Measurements from ENCODE around the gene CAPNS1.
"Not testable (repeated sequence)": the region's sequence is repeated elsewhere in the genome, so short reads cannot be mapped to it uniquely, and the experiment has no call there.

Gene CAPNS1

GRCh38 chr19:36151144-36152018 is 11.5 kb downstream of the CAPNS1 start:
- no peak for DNase-seq

GRCh38 chr19:36152019-36152351 is 12.1 kb downstream of the CAPNS1 start:
- no peak for DNase-seq

DNA sequence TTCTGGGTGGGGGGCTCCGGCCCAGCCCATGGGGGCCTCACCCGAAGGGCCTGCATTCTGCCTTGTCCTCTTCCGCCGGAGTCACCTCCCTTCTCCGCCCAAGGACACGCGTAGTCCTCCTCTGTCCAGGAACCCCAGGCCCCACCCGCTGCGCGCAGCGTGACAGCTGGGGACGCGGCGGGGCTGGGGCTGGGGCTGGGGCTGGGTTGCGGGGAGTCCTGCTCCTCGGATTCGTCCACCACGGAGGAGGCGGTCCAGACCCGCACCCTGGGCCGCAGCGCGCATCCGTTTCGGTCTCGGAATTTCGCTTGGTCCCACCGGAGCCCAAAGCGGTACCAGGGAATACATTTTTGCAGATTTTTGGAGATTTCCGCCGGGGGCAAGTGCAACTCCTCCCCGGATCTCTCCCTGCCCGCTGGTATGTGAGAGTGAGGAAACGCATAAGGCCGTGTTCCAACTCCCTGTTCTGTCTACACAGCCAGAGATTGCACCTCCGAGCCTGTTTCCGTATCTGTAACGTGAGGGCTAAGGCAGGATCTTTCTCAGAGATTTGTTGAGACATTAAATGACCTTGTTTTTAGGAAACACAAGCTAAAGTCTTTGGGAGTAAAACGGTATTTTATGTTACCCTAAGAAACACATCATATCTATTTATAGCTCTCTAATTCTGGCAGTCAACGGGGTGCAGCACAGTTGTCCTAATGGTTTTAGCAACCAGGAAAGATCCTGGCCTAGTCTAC is 12.7 kb downstream of the CAPNS1 start, which contains the start of gene COX7A1:
Gene COX7A1, minus strand, starts transcription at position 96 of the 740 bp plus-strand sequence. Its CDS starts 40 bp downstream, at position 56.
- DNase-seq: no peak

DNA sequence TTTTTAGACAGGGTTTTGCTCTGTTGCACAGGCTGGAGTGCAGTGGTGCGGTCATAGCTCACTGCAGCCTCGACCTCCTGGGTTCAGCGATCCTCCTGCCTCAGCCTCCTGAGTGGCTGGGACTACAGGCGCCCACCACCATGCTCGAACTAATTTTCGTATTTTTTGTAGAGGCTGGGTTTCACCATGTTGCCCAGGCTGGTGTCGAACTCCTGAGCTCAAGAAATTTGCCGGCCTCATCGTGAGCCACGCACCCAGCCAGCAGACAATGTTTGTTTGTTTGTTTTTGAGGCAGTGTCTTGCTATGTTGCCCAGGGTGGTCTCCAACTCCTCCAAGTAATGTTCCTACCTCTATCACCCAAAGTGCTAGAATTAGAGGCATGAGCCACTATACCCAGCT is 13.3 kb downstream of the CAPNS1 start:
- DNase-seq: no peak

- no peak for DNase-seq
Measured at GRCh38 chr19:36160821-36161596, 21.1 kb downstream of the CAPNS1 start.

DNA sequence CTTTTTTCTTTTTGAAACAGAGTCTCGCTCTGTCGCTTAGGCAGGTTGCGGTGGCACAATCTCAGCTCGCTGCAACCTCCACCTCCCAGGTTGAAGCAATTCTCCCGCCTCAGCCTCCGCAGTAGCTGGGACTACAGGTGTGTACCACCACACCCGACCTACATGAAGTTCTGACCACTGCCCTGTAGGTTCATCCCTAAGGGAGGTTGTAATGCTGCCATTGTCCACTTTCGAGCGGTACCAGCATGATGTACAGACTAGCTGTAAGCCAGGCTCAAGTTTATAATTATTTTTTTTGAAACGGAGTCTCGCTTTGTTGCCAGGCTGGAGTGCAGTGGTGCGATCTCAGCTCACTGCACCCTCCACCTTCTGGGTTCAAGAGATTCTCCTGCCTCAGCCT is 23.9 kb downstream of the CAPNS1 start:
- DNase-seq: no peak

- DNase-seq: no peak
Measured at GRCh38 chr19:36169084-36169760, 29.4 kb downstream of the CAPNS1 start.

DNA sequence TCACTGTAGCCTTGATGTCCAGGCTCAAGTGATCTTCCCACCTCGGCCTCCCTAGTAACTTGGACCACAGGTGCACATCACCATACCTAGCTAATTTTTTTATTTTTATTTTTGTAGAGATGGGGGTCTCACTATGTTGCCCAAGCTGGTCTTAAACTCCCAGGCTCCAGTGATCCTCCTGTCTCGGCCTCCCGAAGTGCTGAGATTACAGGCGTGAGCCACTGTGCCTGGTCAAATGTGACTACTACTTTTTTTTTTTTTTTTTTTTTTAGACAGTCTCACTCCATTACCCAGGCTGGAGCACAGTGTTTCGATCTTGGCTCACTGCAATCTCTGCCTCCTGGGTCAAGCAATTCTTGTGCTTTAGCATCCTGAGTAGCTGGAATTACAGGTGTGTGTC is 33.0 kb downstream of the CAPNS1 start:
- no peak for DNase-seq

- not testable (repeated sequence) for DNase-seq
Measured at GRCh38 chr19:36173846-36174245, 34.0 kb downstream of the CAPNS1 start.

- not testable (repeated sequence) for DNase-seq
Measured at GRCh38 chr19:36179077-36179476, 39.2 kb downstream of the CAPNS1 start.

GRCh38 chr19:36182612-36183244 is 42.9 kb downstream of the CAPNS1 start:
- DNase-seq: no peak

DNA sequence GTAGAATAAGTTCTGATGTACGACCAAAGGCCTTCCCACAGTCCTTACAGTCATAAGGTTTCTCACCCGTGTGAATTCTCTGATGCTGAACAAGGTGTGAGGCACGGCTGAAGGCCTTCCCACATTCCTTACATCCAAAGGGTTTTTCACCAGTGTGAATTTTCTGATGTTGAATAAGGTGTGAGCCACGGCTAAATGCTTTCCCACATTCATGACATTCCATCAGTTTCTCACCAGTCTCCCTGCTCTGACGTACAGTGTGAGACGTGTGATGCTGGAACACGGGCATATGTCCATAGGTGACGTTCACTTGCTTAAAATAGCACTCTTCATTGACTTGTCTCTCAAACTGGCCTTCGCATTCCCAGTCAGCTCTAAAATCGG is 43.4 kb downstream of the CAPNS1 start:
- no peak for DNase-seq

GRCh38 chr19:36186722-36187121 is 46.9 kb downstream of the CAPNS1 start:
- not testable (repeated sequence) for DNase-seq

- DNase-seq: no peak
Measured at GRCh38 chr19:36196249-36196648, 56.4 kb downstream of the CAPNS1 start.

GRCh38 chr19:36198119-36198518 is 58.3 kb downstream of the CAPNS1 start:
- no peak for DNase-seq
